A673 (cell line): ENCODE data around the gene HDAC7. TPM values are rescaled to one million over a fixed set of nuclear protein-coding genes. Genes with fewer than 3 reads are reported as not detected.

ENCODE experiments used
- BruUV-seq: library from RNA; stranded (reverse); fragments of 400-500 nt; replicated peaks from 2 replicates; lab custom pipeline; 2021; lab: Mats Ljungman, UMichigan
- CTCF ChIA-PET: fragments of 300-600 bp; sonication (Branson Sonifier 250); formaldehyde crosslinking; loops from one replicate; lab custom pipeline; 2022; ENCODE audit warnings: antibody characterized with exemption; lab: Charles Lee
- POLR2A ChIA-PET: fragments of 300-600 bp; sonication (Branson Sonifier 250); formaldehyde crosslinking; loops from one replicate; lab custom pipeline; 2022; ENCODE audit warnings: antibody characterized with exemption; ENCODE audit not compliant: low non-redundant PET; lab: Charles Lee
- DNase-seq: peaks from one replicate; pipeline ENCODE4 v3.0.0-alpha.2; 2015; ENCODE audit warnings: low spot score
- H3K27ac ChIP-seq: fragments of 200-600 bp; sonication (generic); 2 replicates; pipeline ENCODE4 v1.5.1; 2016; ENCODE audit warnings: mixed run types, low read depth, mild to moderate bottlenecking, mixed read lengths, antibody characterized with exemption, low read length; ENCODE audit not compliant: poor library complexity, severe bottlenecking
- H3K27me3 ChIP-seq: fragments of 200-600 bp; sonication (generic); replicated peaks from 2 replicates; pipeline ENCODE4 v1.6.1; 2017; ENCODE audit warnings: mixed run types, low read depth, mild to moderate bottlenecking, mixed read lengths, antibody characterized with exemption, low read length; ENCODE audit not compliant: insufficient read depth, poor library complexity
- H3K36me3 ChIP-seq: fragments of 200-600 bp; sonication (generic); 2 replicates; pipeline ENCODE4 v1.6.1; 2016; ENCODE audit warnings: mixed run types, mild to moderate bottlenecking, mixed read lengths, antibody characterized with exemption, low read length; ENCODE audit not compliant: insufficient read depth, poor library complexity, severe bottlenecking
- H3K4me1 ChIP-seq: fragments of 200-600 bp; sonication (generic); 2 replicates; pipeline ENCODE4 v1.6.1; 2017; ENCODE audit warnings: mixed run types, mild to moderate bottlenecking, mixed read lengths, antibody characterized with exemption, low read length; ENCODE audit not compliant: insufficient read depth, poor library complexity, severe bottlenecking
- H3K4me3 ChIP-seq: fragments of 200-600 bp; sonication (generic); 2 replicates; pipeline ENCODE4 v1.5.1; 2016; ENCODE audit warnings: low read depth, mixed run types, mild to moderate bottlenecking, mixed read lengths, low read length; ENCODE audit not compliant: poor library complexity, severe bottlenecking
- H3K9me3 ChIP-seq: fragments of 200-600 bp; sonication (generic); 2 replicates; pipeline ENCODE4 v1.6.1; 2016; ENCODE audit warnings: mixed run types, low read depth, mild to moderate bottlenecking, mixed read lengths, antibody characterized with exemption, low read length; ENCODE audit not compliant: poor library complexity, severe bottlenecking
- CTCF ChIP-seq: fragments of 300-800, 200-600 bp; sonication (generic); conservative IDR thresholded peaks from 2 replicates; pipeline ENCODE4 v1.5.1; 2017; ENCODE audit warnings: low read depth, mild to moderate bottlenecking, antibody characterized with exemption, low read length, moderate library complexity, mixed read lengths
- EZH2 ChIP-seq: fragments of 200-600 bp; sonication (generic); IDR thresholded peaks from 2 replicates; pipeline ENCODE4 v1.6.1; 2017; ENCODE audit warnings: borderline replicate concordance, low read depth, mild to moderate bottlenecking, mixed read lengths, antibody characterized with exemption, low read length; ENCODE audit not compliant: poor library complexity, severe bottlenecking
- intact Hi-C: fragments of 100-400 bp; cut with micrococcal nuclease; formaldehyde crosslinking; loops from one replicate; pipeline ENCODE4 v1.10.0; 2022; ENCODE audit not compliant: unreplicated experiment
- total RNA-seq: library from RNA; stranded (reverse); gene quantifications from 2 replicates; pipeline ENCODE4 v1.2.3, GENCODE V29; 2021

The HDAC7 gene
- total RNA-seq, 1 experiment from 2014 or later, result 58.9 TPM

- H3K4me1 ChIP-seq, result no peaks in the 10 kb centered on the region
- peaks cover 14% of the 10 kb centered on the region for H3K36me3 ChIP-seq
- intact Hi-C loops, result no loop called here
- H3K27me3 ChIP-seq, result no peaks in the 10 kb centered on the region
- ChIA-PET CTCF (interaction anchor here (2.4 kb wide), 1 partner anchor 42 kb away, joined by 8 read pairs; no protein-coding TSS in a partner anchor), POLR2A (no interaction called here)
- H3K27ac ChIP-seq, result no peak overlapping the region
- TF ChIP-seq CTCF (no peak), EZH2 (no peak)
- no peak for DNase-seq
- no TSS peak for BruUV-seq
- H3K4me3 ChIP-seq, result no peak overlapping the region
- no peaks in the 10 kb centered on the region for H3K9me3 ChIP-seq
Measured at GRCh38 chr12:47795814-47796411, 23.8 kb downstream of the HDAC7 start.

GRCh38 chr12:47795121-47795813, 24.4 kb downstream of the HDAC7 start:
- H3K27me3 ChIP-seq, result no peaks in the 10 kb centered on the region
- no peak overlapping the region for H3K27ac ChIP-seq
- no TSS peak for BruUV-seq
- ChIA-PET POLR2A (no interaction called here), CTCF (no interaction called here)
- intact Hi-C loops, result no loop called here
- TF ChIP-seq CTCF, result no peak
- TF ChIP-seq EZH2, result no peak
- no peaks in the 10 kb centered on the region for H3K4me1 ChIP-seq
- H3K36me3 ChIP-seq, result peaks cover 14% of the 10 kb centered on the region
- H3K4me3 ChIP-seq, result no peak overlapping the region
- DNase-seq, result no peak
- H3K9me3 ChIP-seq, result no peaks in the 10 kb centered on the region

- intact Hi-C loops, result no loop called here
- DNase-seq, result no peak
- ChIA-PET POLR2A (no interaction called here), CTCF (no interaction called here)
- Histone ChIP-seq H3K27me3 (no peaks in the 10 kb centered on the region), H3K27ac (no peak overlapping the region), H3K9me3 (no peaks in the 10 kb centered on the region), H3K4me1 (no peaks in the 10 kb centered on the region), H3K36me3 (peaks cover 14% of the 10 kb centered on the region), H3K4me3 (no peak overlapping the region)
- no TSS peak for BruUV-seq
- TF ChIP-seq EZH2 (no peak), CTCF (no peak)
Measured at GRCh38 chr12:47794679-47795078, 25.0 kb downstream of the HDAC7 start.
